Transverse colon (tissue), 4 donors: ENCODE data around the gene CD151. TPM values are rescaled to one million over a fixed set of nuclear protein-coding genes. Genes with fewer than 3 reads are reported as not detected.

ENCODE experiments used
- DNase-seq: peaks from one replicate; pipeline ENCODE4 v3.0.0-alpha.2; 2019
- H3K27ac ChIP-seq, 4 donors: fragments of 200-600 bp; sonication (generic); 2 replicates each; pipeline ENCODE4 v1.5.1; 2016 to 2018; ENCODE audit warnings: inconsistent platforms in 4 of 4
- H3K27me3 ChIP-seq: fragments of 200-600 bp; sonication (generic); 2 replicates; pipeline ENCODE4 v1.5.1; 2017; ENCODE audit warnings: inconsistent platforms
- H3K36me3 ChIP-seq, 4 donors: fragments of 200-600 bp; sonication (generic); 2 replicates each; pipeline ENCODE4 v1.5.1; 2017 to 2019; ENCODE audit warnings: inconsistent platforms in 4 of 4
- H3K4me1 ChIP-seq, 4 donors: fragments of 200-600 bp; sonication (generic); 2 replicates each; pipeline ENCODE4 v1.5.1; 2017 to 2020; ENCODE audit warnings: inconsistent platforms in 4 of 4
- H3K4me3 ChIP-seq, 4 donors: fragments of 200-600 bp; sonication (generic); 1 replicate in 1 of 4; 2 replicates in 3 of 4; pipeline versions ENCODE4 v1.5.1 to v1.6.1; 2017 to 2019; ENCODE audit warnings: inconsistent platforms in 4 of 4
- H3K9me3 ChIP-seq, 2 donors: fragments of 200-600 bp; sonication (generic); 2 replicates each; pipeline ENCODE4 v1.5.1; 2017 to 2019; ENCODE audit warnings: inconsistent platforms in 2 of 2
- EP300 ChIP-seq: sonication (generic); formaldehyde crosslinking; IDR thresholded peaks from one replicate; pipeline ENCODE4 v1.6.1; 2017; ENCODE audit warnings: antibody characterized with exemption, low read depth
- POLR2A ChIP-seq: fragments of 450-650 bp; IDR thresholded peaks from one replicate; pipeline ENCODE4 v1.6.1; 2016; ENCODE audit warnings: antibody characterized with exemption, mild to moderate bottlenecking, moderate library complexity
- POLR2AphosphoS5 ChIP-seq, 3 donors: sonication (generic); formaldehyde crosslinking; IDR thresholded peaks; one replicate each; pipeline ENCODE4 v1.6.1; 2016; ENCODE audit warnings: antibody characterized with exemption in 3 of 3
- WGBS, 2 donors: methylation state at CpG; one replicate each; pipeline ENCODE4 v1.1.5; 2018; ENCODE audit warnings: low coverage in 1 of 2; 5-methylcytosine and 5-hydroxymethylcytosine counted together
- in situ Hi-C, 4 donors: fragments of 200-750 bp; cut with MboI; loops; one replicate each; pipeline versions ENCODE4 v1.15.0 to v1.15.1; 2017; ENCODE audit warnings: low sequenced_read_pairs in 3 of 4, low pct_ligation_motif_present in 1 of 4, low pct_unique_long_range_greater_than_20kb in 1 of 4
- intact Hi-C: fragments of 100-400 bp; cut with DNase I; formaldehyde crosslinking; loops from one replicate; pipeline ENCODE4 v1.15.1; 2023; ENCODE audit warnings: low total_unique reads
- total RNA-seq, 4 donors: library from RNA; depleted of rRNA; stranded (reverse); fragments of >200 nt; gene quantifications; one replicate each; pipeline ENCODE4 v1.1.0, GENCODE V29; 2016
- TF ChIP-seq, protein P1 (sequence below), 5 experiments: fragments of 200-600 bp in 3 of 5; fragments of 450-650 bp in 2 of 5; sonication (generic) in 3 of 5; IDR thresholded peaks; 1 replicate in 2 of 5; 2 replicates in 3 of 5; pipeline ENCODE4 v1.5.1; 2016 to 2017; ENCODE audit warnings: antibody characterized with exemption in 5 of 5, inconsistent platforms in 3 of 5, mild to moderate bottlenecking in 2 of 5, moderate library complexity in 1 of 5

CD151 gene
- total RNA-seq, 4 donors from 2014 or later: 252 to 650 (median 429) TPM

DNA sequence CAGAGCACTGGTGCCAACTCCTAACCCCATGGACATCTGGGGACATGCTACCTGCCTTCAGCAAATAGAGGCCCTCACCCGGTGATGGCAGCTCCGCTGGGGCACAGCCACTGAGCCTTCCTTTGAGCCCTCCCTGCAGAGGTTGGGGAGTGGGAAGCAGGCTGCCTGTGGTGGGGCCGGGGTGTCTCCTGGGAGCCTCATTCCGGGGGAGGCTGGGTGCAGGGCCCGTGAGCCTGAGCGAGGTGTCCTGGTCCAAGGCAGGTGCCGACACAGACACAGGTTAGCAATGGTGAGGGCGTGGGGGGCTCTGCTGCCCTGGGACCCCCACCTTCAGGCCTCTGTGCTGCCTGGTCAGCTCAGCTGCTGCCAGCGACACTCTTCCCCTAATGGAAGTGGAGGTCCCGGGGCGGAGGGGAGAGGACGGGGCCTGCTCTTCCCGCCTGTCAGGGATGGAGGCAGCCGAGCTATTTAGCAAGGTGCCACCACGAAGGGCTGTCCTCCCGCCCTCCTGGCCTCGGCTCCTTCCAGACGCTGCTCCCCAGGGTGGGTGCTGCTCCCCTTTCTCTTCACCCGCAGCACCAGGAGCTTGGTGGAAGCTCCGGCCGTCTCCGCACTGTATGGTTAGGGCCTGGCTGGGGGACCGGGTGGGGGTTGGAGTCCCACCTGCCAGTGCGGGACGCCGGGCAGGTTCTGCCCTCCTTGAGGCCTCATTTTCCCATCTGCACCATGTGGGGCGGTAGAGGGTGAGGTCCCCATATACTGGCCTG lies 21.1 kb downstream of the CD151 start:
- WGBS, 2 donors: 87% methylated on average over 26 of the region's 27 CpGs; no CpG with 5 or more reads in 1 of the 2 donors
- no peaks in the 10 kb centered on the region for H3K9me3 ChIP-seq
- in situ Hi-C loops (loop anchor here in 2 of 4 donors (25.0 kb wide), 1 partner anchor 183 kb away; the partner anchor contains the start of gene MUC6 (in 2 of the 2)), intact Hi-C loops (loop anchor here (10.0 kb wide), 1 partner anchor 201 kb away; no protein-coding TSS in a partner anchor)
- H3K27ac ChIP-seq: no peak overlapping the region
- no peak for DNase-seq
- H3K27me3 ChIP-seq: peaks cover 24% of the 10 kb centered on the region
- H3K36me3 ChIP-seq: no peaks in the 10 kb centered on the region
- H3K4me3 ChIP-seq: no peak overlapping the region
- H3K4me1 ChIP-seq: peaks cover 5 to 18% (median 11%) of the 10 kb centered on the region in 4 donors
- TF ChIP-seq POLR2A (no peak), EP300 (no peak), POLR2AphosphoS5 (IDR thresholded peaks at IDR 0.05) (no peak)
- TF ChIP-seq, protein P1, sequence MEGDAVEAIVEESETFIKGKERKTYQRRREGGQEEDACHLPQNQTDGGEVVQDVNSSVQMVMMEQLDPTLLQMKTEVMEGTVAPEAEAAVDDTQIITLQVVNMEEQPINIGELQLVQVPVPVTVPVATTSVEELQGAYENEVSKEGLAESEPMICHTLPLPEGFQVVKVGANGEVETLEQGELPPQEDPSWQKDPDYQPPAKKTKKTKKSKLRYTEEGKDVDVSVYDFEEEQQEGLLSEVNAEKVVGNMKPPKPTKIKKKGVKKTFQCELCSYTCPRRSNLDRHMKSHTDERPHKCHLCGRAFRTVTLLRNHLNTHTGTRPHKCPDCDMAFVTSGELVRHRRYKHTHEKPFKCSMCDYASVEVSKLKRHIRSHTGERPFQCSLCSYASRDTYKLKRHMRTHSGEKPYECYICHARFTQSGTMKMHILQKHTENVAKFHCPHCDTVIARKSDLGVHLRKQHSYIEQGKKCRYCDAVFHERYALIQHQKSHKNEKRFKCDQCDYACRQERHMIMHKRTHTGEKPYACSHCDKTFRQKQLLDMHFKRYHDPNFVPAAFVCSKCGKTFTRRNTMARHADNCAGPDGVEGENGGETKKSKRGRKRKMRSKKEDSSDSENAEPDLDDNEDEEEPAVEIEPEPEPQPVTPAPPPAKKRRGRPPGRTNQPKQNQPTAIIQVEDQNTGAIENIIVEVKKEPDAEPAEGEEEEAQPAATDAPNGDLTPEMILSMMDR (IDR thresholded peaks at IDR 0.05): no peak

DNA sequence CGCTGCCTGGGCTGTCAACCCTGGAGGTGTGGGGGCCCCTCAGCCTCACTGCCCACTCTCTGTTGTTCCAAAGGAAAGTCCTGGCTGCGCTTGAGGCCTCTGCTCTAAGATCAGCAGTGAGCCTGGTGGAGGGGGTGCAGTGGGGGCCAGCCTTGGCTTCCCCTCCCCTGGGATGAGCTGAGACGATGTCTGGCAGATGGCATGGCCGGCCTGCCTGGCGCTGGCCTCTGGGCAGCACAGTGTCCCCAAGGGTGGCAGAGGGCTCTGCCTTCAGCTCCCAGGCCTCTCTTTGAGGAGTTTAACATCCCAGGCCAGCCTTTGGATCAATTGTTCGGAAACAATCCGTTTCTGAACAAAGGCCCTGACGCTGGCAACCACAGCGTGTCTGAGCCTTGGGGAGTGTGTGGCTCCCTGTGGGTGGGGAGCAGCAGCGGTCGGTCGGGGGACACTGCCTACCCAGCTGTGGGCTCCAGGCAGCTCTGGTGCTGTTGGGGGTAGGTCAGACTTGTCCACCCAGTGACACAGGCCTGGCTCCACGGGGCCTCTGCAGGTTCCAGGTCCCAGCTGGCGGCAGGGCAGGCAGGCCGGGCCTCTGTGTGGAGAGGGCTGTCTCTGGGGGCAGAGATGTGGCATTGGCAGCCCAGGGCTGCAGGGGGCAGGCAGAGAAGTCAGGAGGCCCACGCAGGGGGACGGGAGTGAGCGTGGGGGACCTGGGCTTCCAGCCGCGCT lies 22.0 kb downstream of the CD151 start:
- Histone ChIP-seq H3K4me3 (no peak overlapping the region), H3K9me3 (no peaks in the 10 kb centered on the region), H3K36me3 (no peaks in the 10 kb centered on the region), H3K4me1 (peaks cover 4 to 16% (median 10%) of the 10 kb centered on the region in 4 donors), H3K27me3 (peaks cover 18% of the 10 kb centered on the region), H3K27ac (no peak overlapping the region)
- in situ Hi-C loops: loop anchor here in 2 of 4 donors (25.0 kb wide), 1 partner anchor 183 kb away; the partner anchor contains the start of gene MUC6 (in 2 of the 2)
- intact Hi-C loops: loop anchor here (10.0 kb wide), 1 partner anchor 200 kb away; no protein-coding TSS in a partner anchor
- DNase-seq: no peak
- no peak for TF ChIP-seq EP300
- TF ChIP-seq POLR2A: no peak
- 84% methylated on average over 20 of the region's 20 CpGs; no CpG with 5 or more reads in 1 of the 2 donors for WGBS, 2 donors

DNA sequence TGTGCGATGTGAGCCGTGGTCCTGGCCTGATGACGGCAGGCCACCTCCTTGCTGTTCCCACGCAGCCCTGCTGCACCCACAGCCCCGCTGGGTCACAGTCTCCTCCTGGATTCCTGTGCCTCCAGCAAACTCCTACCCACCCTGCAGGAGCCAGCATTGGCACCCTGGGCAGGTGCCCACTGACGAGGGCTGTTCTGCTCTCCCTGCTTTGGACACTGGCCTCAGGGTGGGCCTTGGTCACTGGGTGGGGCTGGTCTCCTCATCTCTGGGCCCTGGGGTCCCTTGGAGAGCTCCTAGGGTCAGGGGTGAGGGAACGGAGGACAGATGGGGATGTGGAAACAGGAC lies 22.6 kb downstream of the CD151 start:
- Histone ChIP-seq H3K27ac (no peak overlapping the region), H3K36me3 (no peaks in the 10 kb centered on the region), H3K9me3 (no peaks in the 10 kb centered on the region), H3K27me3 (peaks cover 12% of the 10 kb centered on the region), H3K4me3 (no peak overlapping the region), H3K4me1 (peaks cover 9 to 17% (median 13%) of the 10 kb centered on the region in 4 donors)
- intact Hi-C loops: loop anchor here (10.0 kb wide), 1 partner anchor 199 kb away; no protein-coding TSS in a partner anchor
- DNase-seq: no peak
- TF ChIP-seq POLR2A (no peak), POLR2AphosphoS5 (IDR thresholded peaks at IDR 0.05) (no peak), EP300 (no peak)
- TF ChIP-seq, protein P1 (IDR thresholded peaks at IDR 0.05): no peak
- in situ Hi-C loops: loop anchor here in 2 of 4 donors (25.0 kb wide), 1 partner anchor 182 kb away; the partner anchor contains the start of gene MUC6 (in 2 of the 2)
- 88% methylated on average over 7 of the region's 7 CpGs; no CpG with 5 or more reads in 1 of the 2 donors for WGBS, 2 donors

DNA sequence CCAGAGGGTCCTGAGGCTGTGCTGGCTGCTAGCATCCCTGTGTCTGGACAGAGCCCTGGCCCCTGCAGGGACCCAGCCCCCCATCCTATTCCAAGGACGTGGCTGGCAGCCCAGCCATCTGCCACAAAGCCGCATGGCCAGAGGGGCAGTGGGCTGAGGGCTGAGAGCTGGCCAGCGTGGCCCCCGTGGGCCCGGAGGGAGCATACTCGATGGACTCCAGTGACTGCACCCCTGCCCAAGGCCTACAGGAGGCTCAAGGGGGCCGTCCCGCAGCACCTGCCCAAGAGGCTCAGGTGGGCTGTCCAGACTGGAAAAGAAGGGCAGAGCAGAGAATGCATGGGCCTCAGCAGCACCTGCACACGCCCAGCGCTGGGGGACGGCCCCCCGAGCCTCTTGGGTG lies 23.0 kb downstream of the CD151 start:
- DNase-seq: no peak
- peaks cover 9% of the 10 kb centered on the region for H3K27me3 ChIP-seq
- peaks cover 9 to 16% (median 11%) of the 10 kb centered on the region in 4 donors for H3K4me1 ChIP-seq
- no peaks in the 10 kb centered on the region for H3K36me3 ChIP-seq
- 87% methylated on average over 4 of the region's 12 CpGs; no CpG with 5 or more reads in 1 of the 2 donors for WGBS, 2 donors
- H3K27ac ChIP-seq: no peak overlapping the region
- intact Hi-C loops: loop anchor here (10.0 kb wide), 1 partner anchor 199 kb away; no protein-coding TSS in a partner anchor
- H3K4me3 ChIP-seq: no peak overlapping the region
- TF ChIP-seq, protein P1 (IDR thresholded peaks at IDR 0.05): no peak
- TF ChIP-seq POLR2A (no peak), POLR2AphosphoS5 (IDR thresholded peaks at IDR 0.05) (no peak), EP300 (no peak)
- H3K9me3 ChIP-seq: no peaks in the 10 kb centered on the region
- in situ Hi-C loops: loop anchor here in 2 of 4 donors (25.0 kb wide), 1 partner anchor 182 kb away; the partner anchor contains the start of gene MUC6 (in 2 of the 2)
